SK-N-SH treated with all-trans-retinoic acid at 6 μM for 48 hours (cell line): Measurements from ENCODE around the gene C2CD4C.

Experiments used
- ATAC-seq: fragments of 200-7000 bp; cut with Tn5 transposase; 3 replicates; pipeline ENCODE4 v1.9.1; 2020; ENCODE audit warnings: mild to moderate bottlenecking, moderate library complexity
- ARNTL ChIP-seq: fragments of 450-650 bp; formaldehyde crosslinking; IDR thresholded peaks from 2 replicates; pipeline ENCODE4 v1.5.0; 2020; ENCODE audit warnings: low read depth, mild to moderate bottlenecking, moderate library complexity, borderline replicate concordance
- BACH2 ChIP-seq: fragments of 250-450 bp; sonication (Bioruptor Pico); IDR thresholded peaks from 2 replicates; pipeline ENCODE4 v1.9.0; 2021; ENCODE audit warnings: mild to moderate bottlenecking, borderline replicate concordance
- CREB5 ChIP-seq: fragments of 250-450 bp; sonication (Bioruptor Pico); IDR thresholded peaks from 2 replicates; pipeline ENCODE4 v1.5.1; 2020; ENCODE audit warnings: low read depth, mild to moderate bottlenecking, moderate library complexity
- CSDC2 ChIP-seq: fragments of 250-450 bp; sonication (Bioruptor Pico); IDR thresholded peaks from 2 replicates; pipeline ENCODE4 v1.5.0; 2020; ENCODE audit warnings: mild to moderate bottlenecking, moderate library complexity
- CSRNP3 ChIP-seq: fragments of 250-450 bp; sonication (Bioruptor Pico); IDR thresholded peaks from 2 replicates; pipeline ENCODE4 v1.5.1; 2021; ENCODE audit warnings: mild to moderate bottlenecking, moderate library complexity
- ESRRG ChIP-seq: fragments of 250-450 bp; sonication (Bioruptor Pico); IDR thresholded peaks from 2 replicates; pipeline ENCODE4 v1.6.1; 2021; ENCODE audit warnings: mild to moderate bottlenecking
- ISL1 ChIP-seq: fragments of 250-450 bp; sonication (Bioruptor Pico); IDR thresholded peaks from 2 replicates; pipeline ENCODE4 v2.1.2; 2022; ENCODE audit warnings: mild to moderate bottlenecking, moderate library complexity
- OSR1 ChIP-seq: fragments of 250-450 bp; sonication (Bioruptor Pico); IDR thresholded peaks from 2 replicates; pipeline ENCODE4 v1.8.0; 2022; ENCODE audit warnings: moderate library complexity, mild to moderate bottlenecking, inconsistent platforms
- PATZ1 ChIP-seq: fragments of 250-450 bp; sonication (Bioruptor Pico); IDR thresholded peaks from 2 replicates; pipeline ENCODE4 v1.8.0; 2020; ENCODE audit warnings: mild to moderate bottlenecking, moderate library complexity, borderline replicate concordance
- POU6F1 ChIP-seq: fragments of 250-450 bp; sonication (Bioruptor Pico); IDR thresholded peaks from 2 replicates; pipeline ENCODE4 v1.8.0; 2021; ENCODE audit warnings: low read depth, mild to moderate bottlenecking, moderate library complexity, borderline replicate concordance
- PPARA ChIP-seq: fragments of 250-450 bp; sonication (Bioruptor Pico); IDR thresholded peaks from 2 replicates; pipeline ENCODE4 v1.5.0; 2020; ENCODE audit warnings: mild to moderate bottlenecking, borderline replicate concordance
- RARB ChIP-seq: fragments of 250-450 bp; sonication (Bioruptor Pico); IDR thresholded peaks from 2 replicates; pipeline ENCODE4 v1.8.0; 2021; ENCODE audit warnings: mild to moderate bottlenecking, moderate library complexity
- SNAI2 ChIP-seq: fragments of 250-450 bp; sonication (Bioruptor Pico); IDR thresholded peaks from 2 replicates; pipeline ENCODE4 v1.5.0; 2020; ENCODE audit warnings: mild to moderate bottlenecking, moderate library complexity
- TCF4 ChIP-seq: fragments of 250-450 bp; sonication (Bioruptor Pico); IDR thresholded peaks from 2 replicates; pipeline ENCODE4 v1.8.0; 2021; ENCODE audit warnings: mild to moderate bottlenecking, moderate library complexity, borderline replicate concordance
- TOX ChIP-seq: fragments of 250-450 bp; sonication (Bioruptor Pico); IDR thresholded peaks from 2 replicates; pipeline ENCODE4 v1.8.0; 2021; ENCODE audit warnings: mild to moderate bottlenecking, moderate library complexity, borderline replicate concordance
- TSHZ2 ChIP-seq: fragments of 250-450 bp; sonication (Bioruptor Pico); IDR thresholded peaks from 2 replicates; pipeline ENCODE4 v1.5.0; 2020; ENCODE audit warnings: mild to moderate bottlenecking, moderate library complexity
- ZC3H10 ChIP-seq: fragments of 250-450 bp; sonication (Bioruptor Pico); IDR thresholded peaks from 2 replicates; pipeline ENCODE4 v1.5.1; 2021; ENCODE audit warnings: mild to moderate bottlenecking, moderate library complexity
- ZFP30 ChIP-seq: fragments of 450-650 bp; formaldehyde crosslinking; IDR thresholded peaks from 2 replicates; pipeline ENCODE4 v1.5.0; 2022; ENCODE audit warnings: mild to moderate bottlenecking, moderate library complexity
- ZNF70 ChIP-seq: fragments of 450-650 bp; formaldehyde crosslinking; IDR thresholded peaks from 2 replicates; pipeline ENCODE4 v1.5.0; 2020; ENCODE audit warnings: mild to moderate bottlenecking, moderate library complexity
- ZNF8 ChIP-seq: fragments of 450-650 bp; formaldehyde crosslinking; IDR thresholded peaks from 2 replicates; pipeline ENCODE4 v1.5.0; 2020; ENCODE audit warnings: mild to moderate bottlenecking, moderate library complexity

C2CD4C gene

GRCh38 chr19:392375-392970 is 16.5 kb downstream of the C2CD4C start:
- no peak for ATAC-seq
- TF ChIP-seq ZNF8 (CRISPR knock-in tag), result no peak
- no peak for TF ChIP-seq PPARA

- TF ChIP-seq ZC3H10 (no peak), ZFP30 (CRISPR knock-in tag) (no peak), ISL1 (CRISPR knock-in tag) (no peak), CREB5 (CRISPR knock-in tag) (no peak), BACH2 (CRISPR knock-in tag) (no peak), ARNTL (CRISPR knock-in tag) (no peak), ESRRG (CRISPR knock-in tag) (no peak), TOX (no peak), CSDC2 (CRISPR knock-in tag) (no peak), PPARA (no peak), POU6F1 (no peak)
- ATAC-seq, result no peak
Observed at GRCh38 chr19:391726-392374, 17.1 kb downstream of the C2CD4C start.

- TF ChIP-seq ZNF8 (CRISPR knock-in tag), result no peak
- TF ChIP-seq ISL1 (CRISPR knock-in tag), result no peak
- no peak for TF ChIP-seq ESRRG (CRISPR knock-in tag)
- TF ChIP-seq PATZ1 (CRISPR knock-in tag), result no peak
- no peak for TF ChIP-seq TSHZ2 (CRISPR knock-in tag)
- TF ChIP-seq PPARA, result no peak
- TF ChIP-seq SNAI2 (CRISPR knock-in tag), result no peak
- TF ChIP-seq ZC3H10, result no peak
- TF ChIP-seq, all 23 proteins: peak for 0
- no peak for ATAC-seq
Observed at GRCh38 chr19:391207-391557, 17.8 kb downstream of the C2CD4C start.

GRCh38 chr19:390386-391206 is 18.4 kb downstream of the C2CD4C start:
- TF ChIP-seq TCF4 (no peak), ISL1 (CRISPR knock-in tag) (no peak), RARB (CRISPR knock-in tag) (no peak), ARNTL (CRISPR knock-in tag) (no peak), SNAI2 (CRISPR knock-in tag) (no peak), CSRNP3 (CRISPR knock-in tag) (no peak), OSR1 (CRISPR knock-in tag) (no peak), ZNF8 (CRISPR knock-in tag) (no peak), ZC3H10 (no peak), ZNF70 (CRISPR knock-in tag) (no peak), ESRRG (CRISPR knock-in tag) (no peak)
- ATAC-seq, result no peak
